GM12878 (cell line): ENCODE results near the gene TOP2B. TPM values are rescaled to one million over a fixed set of nuclear protein-coding genes. Genes with fewer than 3 reads are reported as not detected.

Experiments used
- ATAC-seq: fragments of 200-7000 bp; cut with Tn5 transposase; 3 replicates; pipeline ENCODE4 v1.9.1; 2020; ENCODE audit warnings: mild to moderate bottlenecking, moderate library complexity
- BruUV-seq: library from RNA; stranded (reverse); fragments of 400-500 nt; replicated peaks from 2 replicates; lab custom pipeline; 2021; lab: Mats Ljungman, UMichigan
- CTCF ChIA-PET: fragments of 300-600 bp; sonication (Branson Sonifier 250); formaldehyde crosslinking; extraction: SDS; loops from one replicate; lab custom pipeline; 2021; ENCODE audit warnings: inconsistent platforms; lab: Yijun Ruan, JAX
- POLR2A ChIA-PET: fragments of 350-600 bp; formaldehyde crosslinking; extraction: SDS; loops from one replicate; lab custom pipeline; 2021; ENCODE audit warnings: inconsistent platforms; lab: Charles Lee
- RAD21 ChIA-PET: fragments of 300-600 bp; sonication (Branson Sonifier 250); formaldehyde crosslinking; loops from one replicate; lab custom pipeline; 2023; ENCODE audit warnings: antibody characterized with exemption; ENCODE audit not compliant: unreplicated experiment; lab: Charles Lee
- SMC1A ChIA-PET: fragments of 300-600 bp; sonication (Branson Sonifier 250); formaldehyde crosslinking; loops from one replicate; lab custom pipeline; 2023; ENCODE audit not compliant: unreplicated experiment, uncharacterized antibody; lab: Charles Lee
- DNase-seq: peaks from one replicate; pipeline ENCODE4 v3.0.0-alpha.2; 2011; ENCODE audit warnings: low read depth, low spot score
- FAIRE-seq: peaks from 3 replicates; lab custom pipeline; 2011; peaks lifted over from hg19 to GRCh38; lab: Jason Lieb, UNC
- H2AFZ ChIP-seq: 2 replicates; pipeline ENCODE4 v1.6.0; 2011; ENCODE audit warnings: low read depth, low read length, control low read depth; ENCODE audit not compliant: control insufficient read depth
- H3K27ac ChIP-seq: 2 replicates; pipeline ENCODE4 v1.5.1; 2011; ENCODE audit warnings: control low read depth; ENCODE audit not compliant: control insufficient read depth, insufficient read depth
- H3K27me3 ChIP-seq, 2 experiments: replicated peaks in 1 of 2; 2 replicates each; pipeline versions ENCODE4 v1.6.0 to v1.6.1; 2011; ENCODE audit warnings: low read length in 1 of 2; ENCODE audit not compliant: control insufficient read depth in 2 of 2, insufficient read depth in 2 of 2
- H3K36me3 ChIP-seq, 2 experiments: 2 replicates each; pipeline ENCODE4 v1.5.1; 2011; ENCODE audit warnings: low read length in 1 of 2; ENCODE audit not compliant: control insufficient read depth in 2 of 2, insufficient read depth in 2 of 2
- H3K4me1 ChIP-seq: 2 replicates; pipeline ENCODE4 v1.6.1; 2011; ENCODE audit warnings: mild to moderate bottlenecking, low read length, moderate library complexity, mixed read lengths; ENCODE audit not compliant: control insufficient read depth, insufficient read depth
- H3K4me2 ChIP-seq: 2 replicates; pipeline ENCODE4 v1.6.0; 2011; ENCODE audit warnings: control low read depth; ENCODE audit not compliant: control insufficient read depth, insufficient read depth
- H3K4me3 ChIP-seq: fragments of 200-600 bp; sonication (generic); 2 replicates; pipeline ENCODE4 v1.5.1; 2016
- H3K79me2 ChIP-seq: 2 replicates; pipeline ENCODE4 v1.6.0; 2011; ENCODE audit warnings: low read length; ENCODE audit not compliant: control insufficient read depth, insufficient read depth
- H3K9ac ChIP-seq: 2 replicates; pipeline ENCODE4 v1.8.0; 2011; ENCODE audit warnings: low read length, control low read depth, mixed read lengths; ENCODE audit not compliant: control insufficient read depth, insufficient read depth
- H3K9me3 ChIP-seq: replicated peaks from 3 replicates; pipeline ENCODE4 v1.5.1; 2011; ENCODE audit warnings: mild to moderate bottlenecking, low read length; ENCODE audit not compliant: control insufficient read depth, insufficient read depth
- H4K20me1 ChIP-seq: 2 replicates; pipeline ENCODE4 v1.6.0; 2011; ENCODE audit not compliant: control insufficient read depth, insufficient read depth
- ASH2L ChIP-seq: fragments of 300-600, 200-600 bp; sonication (generic); IDR thresholded peaks from 2 replicates; pipeline ENCODE4 v1.6.1; 2017; ENCODE audit warnings: low read depth, mild to moderate bottlenecking, borderline replicate concordance
- CBX3 ChIP-seq: fragments of 200-600 bp; sonication (generic); IDR thresholded peaks from 2 replicates; pipeline ENCODE4 v1.6.1; 2016; ENCODE audit warnings: low read depth, borderline replicate concordance
- HDGF ChIP-seq: fragments of 450-650 bp; IDR thresholded peaks from 2 replicates; pipeline ENCODE4 v1.6.1; 2016; ENCODE audit warnings: antibody characterized with exemption
- MEF2B ChIP-seq: fragments of 450-650 bp; IDR thresholded peaks from 2 replicates; pipeline ENCODE4 v1.6.1; 2018; ENCODE audit warnings: mild to moderate bottlenecking, moderate library complexity; ENCODE audit not compliant: partially characterized antibody, poor library complexity, severe bottlenecking
- NFYA ChIP-seq: IDR thresholded peaks from 2 replicates; pipeline ENCODE4 v1.6.1; 2011; ENCODE audit warnings: low read depth, mild to moderate bottlenecking, low read length, improper control_type of control experiment, borderline replicate concordance
- PAX8 ChIP-seq: fragments of 450-650 bp; IDR thresholded peaks from 2 replicates; pipeline ENCODE4 v1.6.1; 2017; ENCODE audit warnings: mild to moderate bottlenecking, moderate library complexity
- PML ChIP-seq: IDR thresholded peaks from 2 replicates; pipeline ENCODE4 v1.6.1; 2012; ENCODE audit warnings: low read length, inconsistent platforms
- RELA ChIP-seq: fragments of 450-650 bp; IDR thresholded peaks from 2 replicates; pipeline ENCODE4 v1.8.0; 2014; ENCODE audit warnings: borderline replicate concordance; ENCODE audit not compliant: partially characterized antibody
- SREBF2 ChIP-seq: IDR thresholded peaks from 2 replicates; pipeline ENCODE4 v1.6.1; 2012; ENCODE audit warnings: mild to moderate bottlenecking, low read length
- STAT3 ChIP-seq: IDR thresholded peaks from 2 replicates; pipeline ENCODE4 v1.6.1; 2011; ENCODE audit warnings: low read depth, low read length, improper control_type of control experiment
- TARDBP ChIP-seq: IDR thresholded peaks from 2 replicates; pipeline ENCODE4 v1.6.1; 2016; ENCODE audit warnings: borderline replicate concordance
- ZNF384 ChIP-seq: IDR thresholded peaks from 2 replicates; pipeline ENCODE4 v1.6.1; 2012; ENCODE audit warnings: low read depth, mild to moderate bottlenecking, low read length, improper control_type of control experiment, borderline replicate concordance
- WGBS: methylation state at CpG from one replicate; pipeline ENCODE4 v1.1.6; 2016; ENCODE audit warnings: low lambda C conversion rate; ENCODE audit not compliant: insufficient replicate concordance, insufficient coverage; ENCODE audit errors: missing lambda C conversion rate; 5-methylcytosine and 5-hydroxymethylcytosine counted together
- in situ Hi-C: fragments of 300-500 bp; cut with MboI; formaldehyde crosslinking; loops from 9 replicates; pipeline ENCODE4 v1.14.3; 2018; ENCODE audit warnings: mixed read lengths
- intact Hi-C: fragments of 100-400 bp; cut with micrococcal nuclease; formaldehyde crosslinking; loops from one replicate; pipeline ENCODE4 v1.14.2; 2022; ENCODE audit not compliant: unreplicated experiment
- polyA plus RNA-seq, 11 experiments: library from polyadenylated mRNA; depleted of rRNA in 4 of 11; unstranded in 6 of 11; stranded (reverse) in 5 of 11; fragments of >200 nt; fragmentation: Nextera tagmentation in 4 of 11; fragmentation: Illumina TruSeq in 1 of 11; extraction: Ambion mirVana in 4 of 11; extraction: Trizol in 1 of 11; gene quantifications; 1 replicate in 1 of 11; 2 replicates in 10 of 11; pipeline versions ENCODE4 v1.2.1 to v1.2.3, GENCODE V29; 2011 to 2016; ENCODE audit warnings: inconsistent platforms in 2 of 11, missing spikeins in 2 of 11, low read depth in 1 of 11
- total RNA-seq, 4 experiments: library from RNA; depleted of rRNA in 3 of 4; stranded (reverse); fragments of >200 nt in 3 of 4; fragmentation: Illumina TruSeq in 1 of 4; extraction: Trizol in 1 of 4; gene quantifications; 2 replicates each; pipeline versions ENCODE4 v1.2.1 to v1.2.3, GENCODE V29; 2013 to 2021
- TF ChIP-seq, protein P1 (sequence below): fragments of 450-650 bp; IDR thresholded peaks from 2 replicates; pipeline ENCODE4 v1.6.1; 2017; ENCODE audit warnings: mild to moderate bottlenecking, moderate library complexity
- TF ChIP-seq, protein P2 (sequence below): IDR thresholded peaks from 2 replicates; pipeline ENCODE4 v1.6.1; 2012; ENCODE audit warnings: improper control_type of control experiment, low read depth, low read length; ENCODE audit not compliant: insufficient replicate concordance

TOP2B gene
- total and polyA plus RNA-seq, 10 of the 15 experiments (the other 5 are each of a cell fraction or from before 2014, with no cell fraction given), result 28.6 to 134 (median 83.4) TPM

DNA sequence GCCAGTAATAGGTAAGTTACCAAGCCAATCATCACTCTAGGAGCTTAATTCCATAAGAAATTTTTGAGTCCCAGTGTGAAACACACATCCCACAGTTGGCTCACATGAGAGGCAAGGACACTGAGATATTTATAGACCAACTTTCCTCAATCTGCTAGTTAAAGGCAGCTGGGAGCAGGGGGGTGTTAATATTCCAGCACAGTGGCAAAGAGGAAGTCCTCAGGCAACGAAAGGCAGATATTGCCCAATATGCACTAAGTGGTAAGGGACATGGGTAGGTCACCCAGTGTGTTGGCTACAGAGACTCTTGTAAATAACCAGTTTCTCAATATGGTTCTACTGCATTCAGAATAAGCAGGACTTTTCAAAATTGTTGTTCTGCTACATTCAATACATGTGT is 61.0 kb downstream of the TOP2B start:
- no peak overlapping the region for H3K27ac ChIP-seq
- TF ChIP-seq, protein P1, sequence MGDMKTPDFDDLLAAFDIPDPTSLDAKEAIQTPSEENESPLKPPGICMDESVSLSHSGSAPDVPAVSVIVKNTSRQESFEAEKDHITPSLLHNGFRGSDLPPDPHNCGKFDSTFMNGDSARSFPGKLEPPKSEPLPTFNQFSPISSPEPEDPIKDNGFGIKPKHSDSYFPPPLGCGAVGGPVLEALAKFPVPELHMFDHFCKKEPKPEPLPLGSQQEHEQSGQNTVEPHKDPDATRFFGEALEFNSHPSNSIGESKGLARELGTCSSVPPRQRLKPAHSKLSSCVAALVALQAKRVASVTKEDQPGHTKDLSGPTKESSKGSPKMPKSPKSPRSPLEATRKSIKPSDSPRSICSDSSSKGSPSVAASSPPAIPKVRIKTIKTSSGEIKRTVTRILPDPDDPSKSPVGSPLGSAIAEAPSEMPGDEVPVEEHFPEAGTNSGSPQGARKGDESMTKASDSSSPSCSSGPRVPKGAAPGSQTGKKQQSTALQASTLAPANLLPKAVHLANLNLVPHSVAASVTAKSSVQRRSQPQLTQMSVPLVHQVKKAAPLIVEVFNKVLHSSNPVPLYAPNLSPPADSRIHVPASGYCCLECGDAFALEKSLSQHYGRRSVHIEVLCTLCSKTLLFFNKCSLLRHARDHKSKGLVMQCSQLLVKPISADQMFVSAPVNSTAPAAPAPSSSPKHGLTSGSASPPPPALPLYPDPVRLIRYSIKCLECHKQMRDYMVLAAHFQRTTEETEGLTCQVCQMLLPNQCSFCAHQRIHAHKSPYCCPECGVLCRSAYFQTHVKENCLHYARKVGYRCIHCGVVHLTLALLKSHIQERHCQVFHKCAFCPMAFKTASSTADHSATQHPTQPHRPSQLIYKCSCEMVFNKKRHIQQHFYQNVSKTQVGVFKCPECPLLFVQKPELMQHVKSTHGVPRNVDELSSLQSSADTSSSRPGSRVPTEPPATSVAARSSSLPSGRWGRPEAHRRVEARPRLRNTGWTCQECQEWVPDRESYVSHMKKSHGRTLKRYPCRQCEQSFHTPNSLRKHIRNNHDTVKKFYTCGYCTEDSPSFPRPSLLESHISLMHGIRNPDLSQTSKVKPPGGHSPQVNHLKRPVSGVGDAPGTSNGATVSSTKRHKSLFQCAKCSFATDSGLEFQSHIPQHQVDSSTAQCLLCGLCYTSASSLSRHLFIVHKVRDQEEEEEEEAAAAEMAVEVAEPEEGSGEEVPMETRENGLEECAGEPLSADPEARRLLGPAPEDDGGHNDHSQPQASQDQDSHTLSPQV, result no peak
- no peak for TF ChIP-seq MEF2B
- TF ChIP-seq PAX8, result no peak
- TF ChIP-seq CBX3, result no peak
- no peak for TF ChIP-seq RELA
- TF ChIP-seq, protein P2, sequence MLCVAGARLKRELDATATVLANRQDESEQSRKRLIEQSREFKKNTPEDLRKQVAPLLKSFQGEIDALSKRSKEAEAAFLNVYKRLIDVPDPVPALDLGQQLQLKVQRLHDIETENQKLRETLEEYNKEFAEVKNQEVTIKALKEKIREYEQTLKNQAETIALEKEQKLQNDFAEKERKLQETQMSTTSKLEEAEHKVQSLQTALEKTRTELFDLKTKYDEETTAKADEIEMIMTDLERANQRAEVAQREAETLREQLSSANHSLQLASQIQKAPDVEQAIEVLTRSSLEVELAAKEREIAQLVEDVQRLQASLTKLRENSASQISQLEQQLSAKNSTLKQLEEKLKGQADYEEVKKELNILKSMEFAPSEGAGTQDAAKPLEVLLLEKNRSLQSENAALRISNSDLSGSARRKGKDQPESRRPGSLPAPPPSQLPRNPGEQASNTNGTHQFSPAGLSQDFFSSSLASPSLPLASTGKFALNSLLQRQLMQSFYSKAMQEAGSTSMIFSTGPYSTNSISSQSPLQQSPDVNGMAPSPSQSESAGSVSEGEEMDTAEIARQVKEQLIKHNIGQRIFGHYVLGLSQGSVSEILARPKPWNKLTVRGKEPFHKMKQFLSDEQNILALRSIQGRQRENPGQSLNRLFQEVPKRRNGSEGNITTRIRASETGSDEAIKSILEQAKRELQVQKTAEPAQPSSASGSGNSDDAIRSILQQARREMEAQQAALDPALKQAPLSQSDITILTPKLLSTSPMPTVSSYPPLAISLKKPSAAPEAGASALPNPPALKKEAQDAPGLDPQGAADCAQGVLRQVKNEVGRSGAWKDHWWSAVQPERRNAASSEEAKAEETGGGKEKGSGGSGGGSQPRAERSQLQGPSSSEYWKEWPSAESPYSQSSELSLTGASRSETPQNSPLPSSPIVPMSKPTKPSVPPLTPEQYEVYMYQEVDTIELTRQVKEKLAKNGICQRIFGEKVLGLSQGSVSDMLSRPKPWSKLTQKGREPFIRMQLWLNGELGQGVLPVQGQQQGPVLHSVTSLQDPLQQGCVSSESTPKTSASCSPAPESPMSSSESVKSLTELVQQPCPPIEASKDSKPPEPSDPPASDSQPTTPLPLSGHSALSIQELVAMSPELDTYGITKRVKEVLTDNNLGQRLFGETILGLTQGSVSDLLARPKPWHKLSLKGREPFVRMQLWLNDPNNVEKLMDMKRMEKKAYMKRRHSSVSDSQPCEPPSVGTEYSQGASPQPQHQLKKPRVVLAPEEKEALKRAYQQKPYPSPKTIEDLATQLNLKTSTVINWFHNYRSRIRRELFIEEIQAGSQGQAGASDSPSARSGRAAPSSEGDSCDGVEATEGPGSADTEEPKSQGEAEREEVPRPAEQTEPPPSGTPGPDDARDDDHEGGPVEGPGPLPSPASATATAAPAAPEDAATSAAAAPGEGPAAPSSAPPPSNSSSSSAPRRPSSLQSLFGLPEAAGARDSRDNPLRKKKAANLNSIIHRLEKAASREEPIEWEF, result no peak
- TF ChIP-seq ASH2L, result no peak
- TF ChIP-seq ZNF384, result no peak
- no peak for TF ChIP-seq STAT3
- TF ChIP-seq HDGF, result no peak
- TF ChIP-seq NFYA, result no peak
- no peak for TF ChIP-seq SREBF2
- no peak for TF ChIP-seq TARDBP
- TF ChIP-seq PML, result no peak

More for the DNA sequence above, 61.0 kb downstream of the TOP2B start:
- 100% methylated on average over 1 of the region's 1 CpG for WGBS
- H3K27me3 ChIP-seq, result no peaks in the 10 kb centered on the region
- ChIA-PET SMC1A (interaction anchor here (1.0 to 2.6 kb wide), 3 partner anchors 8 to 30 kb away, joined by 3 to 7 read pairs (median 4); no protein-coding TSS in a partner anchor), RAD21 (interaction anchor here (1.7 kb wide), 1 partner anchor 45 kb away, joined by 6 read pairs; no protein-coding TSS in a partner anchor), CTCF (interaction anchor here (1.7 to 2.2 kb wide), 3 partner anchors 8 to 13 kb away, joined by 5 to 10 read pairs (median 7); no protein-coding TSS in a partner anchor), POLR2A (no interaction called here)
- ATAC-seq (no peak), DNase-seq (no peak), FAIRE-seq (no peak)
- no peak overlapping the region for H3K9ac ChIP-seq
- no peaks in the 10 kb centered on the region for H4K20me1 ChIP-seq
- peaks cover 0 to 11% of the 10 kb centered on the region in 2 experiments; a peak in 3 of 4 replicates for H3K36me3 ChIP-seq
- TSS peak; percentile 25 for BruUV-seq
- H3K4me2 ChIP-seq, result no peak overlapping the region
- in situ Hi-C loops (no loop called here), intact Hi-C loops (no loop called here)
- H3K79me2 ChIP-seq, result no peaks in the 10 kb centered on the region
- no peak overlapping the region for H3K4me3 ChIP-seq
- H3K9me3 ChIP-seq, result no peaks in the 10 kb centered on the region
- H2AFZ ChIP-seq, result no peak overlapping the region
- H3K4me1 ChIP-seq, result no peaks in the 10 kb centered on the region
